Liver (tissue), 9 donors: ENCODE data around the gene DNAJC10. TPM values are rescaled to one million over a fixed set of nuclear protein-coding genes. Genes with fewer than 3 reads are reported as not detected.

Experiments used
- DNase-seq: peaks from one replicate; pipeline ENCODE4 v3.0.0-alpha.2; 2017; ENCODE audit warnings: low spot score
- H3K27ac ChIP-seq, 2 donors: one replicate each; pipeline ENCODE4 v1.7.0; 2013; ENCODE audit warnings: inconsistent platforms in 2 of 2, low read length in 2 of 2, control low read depth in 1 of 2, low read depth in 1 of 2, mild to moderate bottlenecking in 1 of 2
- H3K27me3 ChIP-seq, 4 donors: one replicate each; pipeline versions ENCODE4 v1.6.1 to v1.7.0; 2013; ENCODE audit warnings: low read length in 3 of 4, inconsistent platforms in 1 of 4, mild to moderate bottlenecking in 1 of 4, moderate library complexity in 1 of 4; ENCODE audit not compliant: control insufficient read depth in 4 of 4, insufficient read depth in 4 of 4
- H3K36me3 ChIP-seq, 4 donors: one replicate each; pipeline versions ENCODE4 v1.6.1 to v1.7.0; 2013; ENCODE audit warnings: low read length in 3 of 4, mild to moderate bottlenecking in 3 of 4, low read depth in 1 of 4, moderate library complexity in 1 of 4; ENCODE audit not compliant: control insufficient read depth in 4 of 4, insufficient read depth in 3 of 4
- H3K4me1 ChIP-seq, 4 donors: one replicate each; pipeline versions ENCODE4 v1.6.1 to v1.7.0; 2013; ENCODE audit warnings: low read length in 3 of 4, mild to moderate bottlenecking in 3 of 4, moderate library complexity in 1 of 4; ENCODE audit not compliant: control insufficient read depth in 4 of 4, insufficient read depth in 4 of 4
- H3K4me3 ChIP-seq, 3 donors: one replicate each; pipeline versions ENCODE4 v1.6.1 to v1.7.0; 2013; ENCODE audit warnings: low read length in 3 of 3, control low read depth in 1 of 3, low read depth in 1 of 3, mild to moderate bottlenecking in 1 of 3
- H3K9ac ChIP-seq, 2 donors: one replicate each; pipeline ENCODE4 v1.7.0; 2013; ENCODE audit warnings: low read length in 2 of 2, mild to moderate bottlenecking in 2 of 2, moderate library complexity in 2 of 2, control low read depth in 1 of 2, low read depth in 1 of 2
- H3K9me3 ChIP-seq, 4 donors: one replicate each; pipeline versions ENCODE4 v1.6.1 to v1.7.0; 2013; ENCODE audit warnings: low read length in 3 of 4; ENCODE audit not compliant: control insufficient read depth in 4 of 4
- ATF3 ChIP-seq: IDR thresholded peaks from 2 replicates; pipeline ENCODE4 v1.6.1; 2016; ENCODE audit warnings: antibody characterized with exemption
- EGR1 ChIP-seq, 2 donors: IDR thresholded peaks; 2 replicates each; pipeline ENCODE4 v1.6.1; 2016 to 2018; ENCODE audit warnings: antibody characterized with exemption in 2 of 2, low read depth in 2 of 2
- FOXA1 ChIP-seq: IDR thresholded peaks from 2 replicates; pipeline ENCODE4 v1.6.1; 2016; ENCODE audit warnings: antibody characterized with exemption
- FOXA2 ChIP-seq: IDR thresholded peaks from 2 replicates; pipeline ENCODE4 v1.6.1; 2016; ENCODE audit warnings: antibody characterized with exemption
- GABPA ChIP-seq, 2 donors: IDR thresholded peaks in 1 of 2; conservative IDR thresholded peaks in 1 of 2; 2 replicates each; pipeline ENCODE4 v1.6.1; 2016; ENCODE audit warnings: antibody characterized with exemption in 2 of 2, mild to moderate bottlenecking in 1 of 2, moderate library complexity in 1 of 2
- HNF4A ChIP-seq, 2 donors: conservative IDR thresholded peaks; 2 replicates each; pipeline ENCODE4 v1.6.1; 2016; ENCODE audit warnings: antibody characterized with exemption in 2 of 2, mild to moderate bottlenecking in 2 of 2
- HNF4G ChIP-seq: IDR thresholded peaks from 2 replicates; pipeline ENCODE4 v1.6.1; 2016; ENCODE audit warnings: antibody characterized with exemption
- JUND ChIP-seq, 2 donors: IDR thresholded peaks; 2 replicates each; pipeline ENCODE4 v1.6.1; 2016; ENCODE audit warnings: antibody characterized with exemption in 2 of 2
- NR2F2 ChIP-seq: IDR thresholded peaks from 2 replicates; pipeline ENCODE4 v1.6.1; 2016; ENCODE audit warnings: antibody characterized with exemption
- RAD21 ChIP-seq, 2 donors: IDR thresholded peaks; 2 replicates each; pipeline ENCODE4 v1.6.1; 2016; ENCODE audit warnings: antibody characterized with exemption in 2 of 2, mild to moderate bottlenecking in 2 of 2
- REST ChIP-seq: IDR thresholded peaks from 2 replicates; pipeline ENCODE4 v1.6.1; 2016; ENCODE audit warnings: antibody characterized with exemption, mild to moderate bottlenecking
- RXRA ChIP-seq, 2 donors: IDR thresholded peaks; 2 replicates each; pipeline ENCODE4 v1.6.1; 2017 to 2018; ENCODE audit warnings: antibody characterized with exemption in 2 of 2, mild to moderate bottlenecking in 1 of 2
- SP1 ChIP-seq: IDR thresholded peaks from 2 replicates; pipeline ENCODE4 v1.6.1; 2018; ENCODE audit warnings: antibody characterized with exemption, mild to moderate bottlenecking
- TAF1 ChIP-seq: conservative IDR thresholded peaks from 2 replicates; pipeline ENCODE4 v1.6.1; 2016; ENCODE audit warnings: antibody characterized with exemption, mild to moderate bottlenecking
- YY1 ChIP-seq: IDR thresholded peaks from 2 replicates; pipeline ENCODE4 v1.6.1; 2016; ENCODE audit warnings: antibody characterized with exemption, mild to moderate bottlenecking
- ZBTB33 ChIP-seq: IDR thresholded peaks from 2 replicates; pipeline ENCODE4 v1.6.1; 2016; ENCODE audit warnings: antibody characterized with exemption
- WGBS: extraction: QIAGEN DNeasy Blood & Tissue Kit; methylation state at CpG from one replicate; pipeline ENCODE4 v1.1.7; 2013; 5-methylcytosine and 5-hydroxymethylcytosine counted together
- polyA plus RNA-seq, 2 donors: library from polyadenylated mRNA; stranded (reverse) in 1 of 2; unstranded in 1 of 2; fragments of 200-250 nt in 1 of 2; fragments of >200 nt in 1 of 2; fragmentation: Nextera tagmentation in 1 of 2; extraction: Ambion mirVana in 1 of 2; gene quantifications; one replicate each; pipeline versions ENCODE4 v1.2.1 to v1.2.3, GENCODE V29; 2013 to 2015
- total RNA-seq, 2 donors: library from RNA; depleted of rRNA; stranded (reverse); fragments of >200 nt; gene quantifications; one replicate each; pipeline ENCODE4 v1.2.3, GENCODE V29; 2014
- TF ChIP-seq, protein P1 (sequence below): IDR thresholded peaks from 2 replicates; pipeline ENCODE4 v1.6.1; 2016; ENCODE audit warnings: antibody characterized with exemption
- TF ChIP-seq, protein P2 (sequence below): fragments of 150-350 bp; IDR thresholded peaks from 2 replicates; pipeline ENCODE4 v1.5.1; 2017; ENCODE audit warnings: improper control_type of control experiment, low read depth, low read length; ENCODE audit not compliant: missing input control
- donor health status: healthy.
- donor health status: healthy.
- donor health status: healthy.
- donor health status: healthy.
- donor health status: healthy.

The DNAJC10 gene
- total and polyA plus RNA-seq, 4 donors: 16.3 to 46.4 (median 21.2) TPM

- no peaks in the 10 kb centered on the region for H3K36me3 ChIP-seq
- no peak for DNase-seq
- no peaks in the 10 kb centered on the region for H3K4me1 ChIP-seq
- H3K4me3 ChIP-seq: no peak overlapping the region
- TF ChIP-seq EGR1 (IDR thresholded peaks at IDR 0.05; ENCODE audit: low read depth in 2 of 2) (no peak), SP1 (no peak), TAF1 (no peak), NR2F2 (no peak), ATF3 (no peak), GABPA (IDR thresholded peaks at IDR 0.05 in 1 of 2, conservative IDR thresholded peaks at IDR 0.05 in 1 of 2) (no peak), RXRA (IDR thresholded peaks at IDR 0.05) (no peak), JUND (IDR thresholded peaks at IDR 0.05) (no peak), FOXA2 (no peak), RAD21 (IDR thresholded peaks at IDR 0.05) (no peak)
- H3K9me3 ChIP-seq: no peaks in the 10 kb centered on the region
- no peak overlapping the region for H3K9ac ChIP-seq
- H3K27me3 ChIP-seq: no peaks in the 10 kb centered on the region
- H3K27ac ChIP-seq: no peak overlapping the region
- whole genome bisulfite sequencing: 76% methylated on average over 1 of the region's 1 CpG
These were observed 48.8 kb upstream of the DNAJC10 start for GRCh38 chr2:182667315-182667695.

DNA sequence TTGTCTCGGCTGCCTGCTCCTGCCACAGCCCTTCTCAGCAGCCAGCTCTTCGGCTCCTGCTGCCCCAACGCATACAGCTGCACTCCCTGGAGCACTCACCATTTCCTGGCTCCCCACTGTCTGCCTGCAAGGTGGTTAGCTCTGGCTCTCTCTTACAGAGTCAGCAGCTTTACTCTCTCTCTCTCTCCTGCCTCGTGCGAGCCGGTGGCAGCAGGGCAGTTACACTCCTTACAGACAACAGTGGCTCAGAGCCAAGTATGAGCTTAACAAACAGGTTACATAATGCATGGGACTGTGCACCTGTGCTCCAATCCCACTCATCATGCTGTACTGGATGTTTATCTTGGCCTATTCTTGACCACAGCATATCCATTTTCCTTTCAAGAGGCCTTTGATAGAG, 47.4 kb upstream of the DNAJC10 start:
- Histone ChIP-seq H3K9ac (no peak overlapping the region), H3K27ac (no peak overlapping the region), H3K27me3 (no peaks in the 10 kb centered on the region), H3K4me3 (no peak overlapping the region), H3K4me1 (no peaks in the 10 kb centered on the region), H3K36me3 (no peaks in the 10 kb centered on the region), H3K9me3 (no peaks in the 10 kb centered on the region)
- no peak for DNase-seq
- 63% methylated on average over 6 of the region's 6 CpGs for WGBS
- TF ChIP-seq GABPA (IDR thresholded peaks at IDR 0.05 in 1 of 2, conservative IDR thresholded peaks at IDR 0.05 in 1 of 2) (no peak), JUND (IDR thresholded peaks at IDR 0.05) (no peak), FOXA2 (no peak), HNF4G (no peak), ZBTB33 (no peak), EGR1 (IDR thresholded peaks at IDR 0.05; ENCODE audit: low read depth in 2 of 2) (no peak), RXRA (IDR thresholded peaks at IDR 0.05) (no peak), ATF3 (no peak), REST (no peak), YY1 (no peak), FOXA1 (no peak), RAD21 (IDR thresholded peaks at IDR 0.05) (no peak), HNF4A (conservative IDR thresholded peaks at IDR 0.05) (no peak), TAF1 (no peak)
- TF ChIP-seq, protein P1, sequence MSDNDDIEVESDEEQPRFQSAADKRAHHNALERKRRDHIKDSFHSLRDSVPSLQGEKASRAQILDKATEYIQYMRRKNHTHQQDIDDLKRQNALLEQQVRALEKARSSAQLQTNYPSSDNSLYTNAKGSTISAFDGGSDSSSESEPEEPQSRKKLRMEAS: no peak
- TF ChIP-seq, protein P2, sequence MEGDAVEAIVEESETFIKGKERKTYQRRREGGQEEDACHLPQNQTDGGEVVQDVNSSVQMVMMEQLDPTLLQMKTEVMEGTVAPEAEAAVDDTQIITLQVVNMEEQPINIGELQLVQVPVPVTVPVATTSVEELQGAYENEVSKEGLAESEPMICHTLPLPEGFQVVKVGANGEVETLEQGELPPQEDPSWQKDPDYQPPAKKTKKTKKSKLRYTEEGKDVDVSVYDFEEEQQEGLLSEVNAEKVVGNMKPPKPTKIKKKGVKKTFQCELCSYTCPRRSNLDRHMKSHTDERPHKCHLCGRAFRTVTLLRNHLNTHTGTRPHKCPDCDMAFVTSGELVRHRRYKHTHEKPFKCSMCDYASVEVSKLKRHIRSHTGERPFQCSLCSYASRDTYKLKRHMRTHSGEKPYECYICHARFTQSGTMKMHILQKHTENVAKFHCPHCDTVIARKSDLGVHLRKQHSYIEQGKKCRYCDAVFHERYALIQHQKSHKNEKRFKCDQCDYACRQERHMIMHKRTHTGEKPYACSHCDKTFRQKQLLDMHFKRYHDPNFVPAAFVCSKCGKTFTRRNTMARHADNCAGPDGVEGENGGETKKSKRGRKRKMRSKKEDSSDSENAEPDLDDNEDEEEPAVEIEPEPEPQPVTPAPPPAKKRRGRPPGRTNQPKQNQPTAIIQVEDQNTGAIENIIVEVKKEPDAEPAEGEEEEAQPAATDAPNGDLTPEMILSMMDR: no peak
